Medulla oblongata (tissue), 1 donor: ENCODE data around the gene DLGAP1.
A peak's percentile ranks its signal among the peaks of the same experiment; 100 is the strongest.

ENCODE experiments used
- DNase-seq: peaks from one replicate; pipeline ENCODE4 v3.0.0-alpha.2; 2015; ENCODE audit errors: extremely low spot score

Gene DLGAP1

DNA sequence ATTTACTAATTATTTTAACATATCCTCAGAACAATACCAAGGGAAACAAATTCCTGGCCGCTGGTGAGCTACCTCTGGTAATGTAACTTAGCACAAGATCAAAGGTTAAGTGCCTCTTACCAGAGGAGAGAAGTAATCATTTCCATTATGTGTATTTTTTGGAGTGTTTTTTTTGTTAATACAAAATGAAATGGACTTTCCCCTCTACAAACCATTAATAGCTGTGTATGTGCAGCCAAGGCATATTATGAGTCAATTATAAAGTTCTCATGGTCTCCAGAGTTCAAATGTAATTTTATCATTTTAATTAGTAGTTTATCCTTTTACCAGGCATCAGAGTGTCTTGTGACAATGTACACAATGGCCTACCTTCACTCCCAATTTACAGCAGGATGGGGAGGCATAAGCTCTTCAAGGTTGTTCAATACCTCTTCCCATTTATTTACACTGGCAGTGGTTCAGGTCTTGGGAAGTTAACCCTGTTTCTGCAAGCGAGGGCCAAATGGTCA lies 762.9 kb downstream of the DLGAP1 start:
- no peak for DNase-seq

DNA sequence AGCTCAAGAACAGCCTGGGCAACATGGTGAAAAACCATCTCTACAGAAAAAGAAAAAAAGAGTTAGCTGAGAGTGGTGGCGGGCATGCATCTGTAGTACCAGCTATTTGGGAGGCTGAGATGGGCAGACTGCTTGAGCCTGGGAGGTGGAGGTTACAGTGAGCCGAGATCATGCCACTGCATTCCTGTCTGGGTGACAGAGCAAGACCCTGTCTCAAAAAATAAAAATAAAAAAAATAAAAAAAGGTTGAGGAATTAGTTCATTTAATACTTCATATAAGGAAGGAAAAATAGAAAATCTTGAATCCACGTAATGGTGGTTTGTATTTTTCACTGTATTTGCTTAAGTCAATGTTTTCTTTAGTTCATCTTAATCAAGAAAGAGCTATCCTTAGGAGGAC lies 763.4 kb downstream of the DLGAP1 start:
- no peak for DNase-seq

- no peak for DNase-seq
These were observed 764.4 kb downstream of the DLGAP1 start for GRCh38 chr18:3690764-3691066.

DNA sequence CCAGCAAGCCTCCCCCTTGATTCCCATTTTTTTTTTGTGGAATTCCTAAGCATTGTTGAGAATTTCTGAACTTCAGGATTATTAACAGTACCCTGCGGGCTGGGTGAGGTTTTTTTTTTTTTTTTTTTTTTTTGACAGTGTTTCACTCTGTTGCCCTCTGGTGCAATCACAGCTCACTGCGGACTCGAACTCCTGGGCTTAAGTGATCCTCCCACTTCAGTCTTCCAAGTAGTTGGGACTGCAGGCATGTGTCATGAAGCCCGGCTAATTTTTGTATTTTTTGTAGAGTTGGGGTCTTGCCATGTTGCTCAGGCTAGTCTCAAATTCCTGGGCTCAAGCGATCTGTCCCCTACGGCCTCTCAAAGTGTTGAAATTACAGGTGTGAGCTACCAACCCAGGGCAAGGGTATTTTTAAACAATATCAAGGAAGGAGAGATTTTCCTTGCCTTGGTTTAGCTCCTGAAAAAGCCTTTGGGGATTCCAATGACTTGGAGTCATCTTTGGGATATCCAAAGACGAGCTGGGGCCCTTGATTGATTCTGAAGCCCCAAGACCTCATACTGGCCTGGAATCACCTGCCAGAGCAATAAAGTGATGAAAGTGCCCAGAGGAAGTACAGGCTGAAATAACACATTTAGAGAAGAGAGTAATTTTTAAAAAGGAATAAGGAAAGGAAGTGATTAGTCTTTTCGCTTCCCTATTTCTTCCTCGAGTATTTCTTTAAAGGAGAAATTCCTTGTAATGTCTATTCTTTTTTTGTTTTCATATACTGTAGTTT lies 764.9 kb downstream of the DLGAP1 start:
- no peak for DNase-seq

DNA sequence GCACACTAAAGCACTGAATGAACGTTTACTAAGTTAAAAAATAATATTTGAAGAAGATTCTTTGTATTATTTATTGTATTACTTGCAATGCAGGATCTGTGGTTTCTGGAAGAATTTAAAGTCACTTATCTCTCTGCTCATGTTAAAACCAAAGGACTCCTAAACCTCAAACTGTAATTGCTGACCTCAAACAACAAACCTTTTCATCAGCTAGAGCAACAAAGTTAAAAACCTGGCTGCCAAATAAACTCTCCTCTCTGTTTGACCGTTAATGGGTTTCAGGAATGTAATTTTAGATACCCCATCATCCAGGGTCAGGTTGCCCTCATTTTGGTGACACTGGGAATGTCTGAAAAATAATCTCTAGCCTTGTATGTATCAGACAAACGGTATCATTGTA lies 766.0 kb downstream of the DLGAP1 start:
- DNase-seq, result no peak

- DNase-seq, result no peak
These were observed 766.4 kb downstream of the DLGAP1 start for GRCh38 chr18:3688690-3689089.

DNA sequence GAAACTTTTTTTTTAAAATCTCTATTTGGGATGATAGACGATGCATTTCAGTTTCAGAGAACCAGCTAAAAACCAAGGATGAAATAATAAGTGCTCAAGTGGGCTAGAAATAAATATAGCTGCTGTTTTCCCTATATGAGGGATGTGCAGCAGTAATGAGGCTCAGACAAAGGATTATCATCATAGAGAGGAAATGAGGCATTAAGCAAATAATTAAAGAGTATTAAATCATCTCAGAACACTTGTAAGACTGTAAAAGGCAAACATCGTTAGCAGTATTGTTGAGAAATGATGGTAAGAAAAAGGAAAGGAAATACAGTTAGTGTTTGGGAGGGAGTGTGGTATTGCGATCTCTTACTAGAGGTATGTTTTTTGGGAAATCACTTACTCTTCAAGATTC lies 771.6 kb downstream of the DLGAP1 start:
- no peak for DNase-seq

DNA sequence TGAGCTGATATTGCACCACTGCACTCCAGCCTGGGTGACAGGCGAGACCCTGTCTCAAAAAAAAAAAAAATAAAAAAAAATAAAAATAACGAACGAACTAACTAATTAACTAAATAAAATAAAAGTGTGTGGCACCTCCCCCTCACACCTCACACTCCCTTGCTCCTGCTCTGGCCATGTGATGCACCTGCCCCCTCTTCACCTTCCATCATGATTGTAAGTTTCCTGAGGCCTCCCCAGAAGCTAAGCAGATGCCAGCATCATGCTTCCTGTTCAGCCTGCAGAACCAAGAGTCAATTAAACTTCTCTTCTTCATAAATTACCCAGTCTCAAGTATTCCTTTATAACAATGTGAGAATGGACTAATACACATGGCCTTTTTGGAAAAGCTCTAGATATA lies 773.0 kb downstream of the DLGAP1 start:
- no peak for DNase-seq

- DNase-seq, result no peak
These were observed 775.9 kb downstream of the DLGAP1 start for GRCh38 chr18:3679241-3679640.

GRCh38 chr18:3675994-3676393 lies 779.1 kb downstream of the DLGAP1 start:
- no peak for DNase-seq

DNA sequence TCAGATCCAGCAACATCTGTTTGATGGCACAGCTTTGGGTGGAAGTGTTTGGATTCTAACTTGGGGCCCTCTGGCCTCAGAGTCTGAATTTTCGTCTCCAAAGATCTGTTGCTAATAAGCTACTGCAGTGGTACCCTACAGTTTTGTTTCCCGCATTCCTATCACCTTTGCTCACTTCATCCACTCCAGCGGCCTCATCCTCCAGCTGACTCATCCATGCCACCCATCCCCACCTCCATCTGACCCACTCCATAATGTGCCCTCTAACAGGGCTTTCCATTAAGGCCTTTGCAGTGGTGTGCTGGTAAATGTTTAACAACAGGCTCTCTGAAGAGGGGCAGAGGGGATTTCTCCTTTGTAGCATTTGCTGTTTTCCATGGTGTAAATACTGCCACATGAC lies 779.7 kb downstream of the DLGAP1 start:
- DNase-seq, result no peak

DNA sequence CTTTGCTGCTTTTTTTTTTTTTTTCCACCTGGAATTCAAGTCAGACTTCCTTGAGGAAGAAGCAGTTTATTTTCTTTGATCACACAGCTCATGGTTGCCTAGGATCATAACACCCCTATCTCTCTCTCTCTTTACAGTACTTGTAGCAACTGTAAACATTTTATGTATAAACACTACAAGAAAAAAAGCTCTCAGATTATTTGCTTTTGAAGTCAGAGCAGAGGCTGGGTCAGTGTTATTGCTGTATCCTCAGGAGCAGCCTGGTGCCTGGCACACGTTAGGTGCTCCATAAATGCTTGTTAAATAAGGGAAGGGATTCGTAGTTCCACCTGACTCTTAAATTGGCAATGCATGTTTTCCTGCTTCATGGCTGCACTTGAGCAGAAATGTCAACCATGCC lies 783.9 kb downstream of the DLGAP1 start:
- no peak for DNase-seq

GRCh38 chr18:3669376-3669775 lies 785.7 kb downstream of the DLGAP1 start:
- no peak for DNase-seq

DNA sequence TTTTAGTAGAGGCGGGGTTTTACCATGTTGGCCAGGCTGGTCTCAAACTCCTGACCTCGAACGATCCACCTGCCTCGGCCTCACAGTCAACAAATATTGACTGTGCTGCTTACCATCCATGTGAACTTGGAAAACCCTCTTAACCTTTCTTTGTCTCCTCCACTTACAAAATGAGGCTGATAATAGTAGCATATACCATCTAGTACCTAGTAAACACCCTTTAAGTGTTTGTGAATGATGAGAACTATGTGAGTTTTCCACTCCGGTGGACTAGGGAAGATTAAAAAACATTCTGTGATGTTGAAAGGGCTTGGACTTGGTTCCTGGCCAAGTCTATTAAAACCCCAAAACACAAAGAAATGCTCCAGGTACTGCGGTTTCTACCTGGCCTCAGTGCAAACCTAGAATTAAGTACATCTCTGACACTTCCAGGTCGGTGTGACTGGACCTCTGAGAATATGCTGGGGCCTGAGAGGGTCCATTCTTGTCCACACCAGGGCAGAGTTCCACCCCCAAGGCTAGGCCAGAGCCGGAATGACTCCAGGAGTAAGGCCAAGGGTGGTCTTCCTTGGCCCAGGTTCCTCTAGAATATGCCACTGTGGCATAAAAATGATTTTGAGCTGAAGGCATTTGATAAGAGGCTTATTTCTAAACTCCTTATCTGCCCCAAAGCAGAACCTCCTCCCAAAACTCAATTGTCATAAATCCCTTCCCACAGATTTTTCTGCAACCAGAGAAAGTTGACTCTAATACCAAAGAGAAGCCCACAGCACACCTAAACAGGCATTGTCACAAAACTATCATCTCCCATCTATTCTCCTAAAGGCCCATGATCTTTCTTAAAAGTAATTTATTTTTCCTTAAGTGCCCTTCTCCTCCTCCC lies 787.6 kb downstream of the DLGAP1 start:
- DNase-seq, result no peak

DNA sequence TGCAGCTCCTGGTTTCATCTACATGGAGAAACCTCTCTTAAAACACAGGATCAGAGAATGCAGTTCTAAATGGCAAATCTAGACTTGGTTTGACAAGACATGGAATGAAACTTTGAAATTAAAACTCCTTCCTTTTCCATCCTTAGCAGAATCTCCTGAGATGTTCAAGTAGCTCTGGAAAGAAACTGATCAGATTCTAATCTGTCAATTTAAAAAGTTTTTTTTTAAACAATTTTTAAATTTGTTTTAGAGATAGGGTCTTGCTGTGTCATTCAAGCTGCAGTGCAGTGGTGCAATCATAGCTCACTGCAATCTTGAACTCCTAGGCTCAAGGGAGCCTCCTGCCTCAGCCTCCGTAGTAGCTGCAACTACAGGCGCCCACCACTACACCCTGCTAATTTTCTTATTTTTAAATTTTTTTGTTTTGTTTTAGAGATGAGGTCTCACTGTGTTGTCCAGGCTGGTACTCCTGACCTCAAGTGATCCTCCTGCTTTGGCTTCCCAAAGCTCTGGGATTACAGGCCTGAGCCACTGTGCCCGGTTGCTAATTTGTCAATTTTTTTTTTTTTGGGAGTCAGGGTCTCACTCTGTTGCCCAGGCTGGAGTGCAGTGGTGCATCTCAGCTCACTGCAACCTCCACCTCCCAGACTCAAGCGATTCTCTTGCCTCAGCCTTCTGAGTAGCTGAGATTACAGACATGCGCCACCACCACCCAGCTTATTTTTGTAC lies 788.4 kb downstream of the DLGAP1 start:
- DNase-seq, result no peak

DNA sequence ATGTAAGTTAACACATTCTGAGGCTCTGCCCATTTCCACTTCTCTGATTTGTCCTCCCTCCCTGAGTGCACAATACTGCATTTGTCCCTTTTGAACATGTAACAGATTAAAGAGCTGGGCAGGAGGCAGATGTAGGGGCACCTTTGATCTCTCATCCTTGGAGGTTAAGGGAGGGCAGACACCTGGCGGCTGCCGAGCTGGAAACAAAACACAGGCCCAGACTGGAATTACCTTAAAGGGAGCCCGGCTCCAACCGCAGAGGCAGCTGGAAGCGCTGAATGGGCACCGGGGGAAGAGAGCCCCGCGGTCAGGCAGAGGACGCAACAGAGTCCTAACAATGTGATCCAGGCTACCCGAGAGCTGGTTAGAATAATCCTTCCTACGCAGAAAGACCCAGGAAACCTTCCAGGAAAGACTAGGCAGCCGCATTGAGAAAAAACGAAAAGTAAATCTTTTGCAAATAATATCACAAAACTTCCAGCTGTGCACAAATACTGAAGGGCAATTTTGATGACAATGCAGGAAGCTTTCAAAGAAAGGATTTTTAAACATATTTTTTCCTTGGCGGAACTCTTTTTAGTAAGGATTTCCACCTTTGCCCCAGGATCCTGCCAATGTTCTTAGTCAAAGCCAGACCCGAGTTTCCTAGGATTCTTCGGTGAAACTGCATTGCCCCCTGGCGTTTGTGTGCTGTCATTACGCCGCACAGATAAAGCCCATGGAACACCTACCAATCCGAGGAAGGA lies 789.2 kb downstream of the DLGAP1 start:
- DNase-seq, result peak; percentile 95

DNA sequence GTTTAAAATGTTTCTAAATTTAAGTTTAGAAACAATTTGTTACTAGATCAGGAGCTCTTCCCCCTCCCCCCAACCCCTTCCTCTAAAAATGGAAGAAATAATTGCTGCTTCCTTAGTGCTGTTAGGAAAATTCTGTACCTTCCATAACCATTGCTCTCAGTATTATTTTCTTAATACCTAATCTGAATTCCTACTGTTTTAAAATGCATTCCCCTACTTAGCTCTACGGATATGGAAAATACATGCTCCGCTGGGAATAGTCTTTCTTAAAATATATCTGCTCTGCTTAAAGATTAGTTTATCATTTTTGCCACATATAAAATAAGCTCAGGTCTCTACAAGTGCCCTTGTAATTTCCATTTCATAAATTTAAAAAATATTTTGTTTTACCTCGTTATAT lies 789.9 kb downstream of the DLGAP1 start:
- no peak for DNase-seq

DNA sequence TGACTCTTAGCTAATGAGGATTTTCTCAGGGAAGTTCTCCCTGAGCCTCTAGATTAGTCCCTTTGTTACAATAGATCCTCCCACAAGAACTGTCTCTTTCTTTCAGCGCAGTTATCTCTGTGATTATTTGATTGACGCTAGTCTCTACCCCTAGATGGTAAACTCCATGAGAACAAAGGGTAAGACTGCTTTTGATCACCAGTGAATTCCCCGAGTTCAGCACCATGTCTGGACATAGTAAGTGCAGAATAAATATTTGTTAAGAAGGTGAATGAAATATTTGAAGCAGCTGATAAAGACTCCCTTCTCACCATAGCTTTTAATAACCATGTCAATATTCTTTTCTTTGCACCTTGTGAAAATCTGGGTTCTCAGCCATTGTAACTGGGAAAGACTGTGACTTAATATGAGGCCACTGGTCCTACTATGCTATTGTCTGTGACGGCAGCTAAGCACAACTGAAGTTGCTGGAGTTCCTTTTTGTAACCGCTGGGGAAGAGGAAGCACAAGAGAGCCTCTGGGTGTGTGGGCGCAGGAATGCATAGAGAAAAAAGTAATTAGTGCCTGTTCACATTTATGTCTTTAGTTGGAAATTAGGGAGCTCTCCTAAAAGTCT lies 790.4 kb downstream of the DLGAP1 start:
- DNase-seq, result peak; percentile 43

DNA sequence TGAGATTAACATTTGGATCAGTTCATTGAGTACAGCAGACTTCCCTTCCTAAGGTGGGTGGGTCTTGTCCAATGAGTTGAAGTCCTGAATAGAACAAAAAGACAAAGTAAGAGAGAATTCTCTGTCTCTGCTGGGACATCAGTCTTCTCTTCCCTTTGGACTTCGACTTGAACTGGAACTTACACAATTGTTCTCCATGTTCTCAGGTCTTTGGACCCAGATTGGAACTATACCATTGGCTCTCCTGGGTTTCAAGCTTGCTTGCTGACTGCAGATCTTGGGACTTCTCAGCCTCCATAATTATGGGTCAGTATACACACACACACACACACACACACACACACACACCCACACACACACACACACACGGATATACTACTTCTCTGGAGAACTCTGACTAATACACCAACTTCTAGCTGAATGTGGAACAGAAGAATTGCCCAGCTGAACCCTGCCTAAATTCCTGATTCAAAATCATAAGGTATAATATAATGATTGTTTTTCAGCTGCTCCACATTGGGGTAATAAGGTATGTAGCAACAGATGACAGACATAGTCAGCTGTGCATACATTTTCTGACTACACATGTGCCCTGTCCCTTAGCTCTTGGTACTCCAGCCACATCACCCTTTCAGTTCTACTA lies 791.1 kb downstream of the DLGAP1 start:
- no peak for DNase-seq

DNA sequence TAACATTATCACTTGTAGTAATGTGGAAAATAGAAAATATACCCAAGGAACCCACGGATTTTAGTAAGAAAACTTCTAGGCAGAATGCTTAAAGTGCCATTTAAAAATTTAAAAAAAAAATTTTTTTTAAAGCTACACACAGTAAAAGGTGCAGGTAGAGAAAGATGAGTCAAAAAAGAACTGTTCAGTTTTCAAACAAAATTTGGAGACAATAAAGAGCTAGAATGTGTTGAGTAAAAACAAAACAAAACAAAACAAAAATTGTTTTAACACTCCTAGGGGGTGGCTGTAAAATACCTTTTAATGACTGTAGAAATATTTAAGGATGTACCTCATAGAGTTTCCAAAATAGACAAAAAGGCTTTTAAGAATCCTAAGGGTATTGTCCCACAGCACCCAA lies 793.1 kb downstream of the DLGAP1 start:
- DNase-seq, result no peak
